HFF-Myc (cell line): ENCODE measurements around the gene RAB1B.
A peak's percentile ranks its signal among the peaks of the same experiment; 100 is the strongest.

Experiments used
- DNase-seq: peaks from one replicate; pipeline ENCODE4 v3.0.0-alpha.2; 2011; ENCODE audit warnings: low read depth; ENCODE audit errors: extremely low read depth
- H3K4me3 ChIP-seq: replicated peaks from 2 replicates; pipeline ENCODE4 v1.5.1; 2011; ENCODE audit warnings: low read depth, mild to moderate bottlenecking, control low read depth, low read length
- TF ChIP-seq, protein P1 (sequence below): IDR thresholded peaks from 2 replicates; pipeline ENCODE4 v1.5.1; 2012; ENCODE audit warnings: mild to moderate bottlenecking, low read depth, low read length, control low read depth; ENCODE audit errors: missing control alignments

RAB1B gene

DNA sequence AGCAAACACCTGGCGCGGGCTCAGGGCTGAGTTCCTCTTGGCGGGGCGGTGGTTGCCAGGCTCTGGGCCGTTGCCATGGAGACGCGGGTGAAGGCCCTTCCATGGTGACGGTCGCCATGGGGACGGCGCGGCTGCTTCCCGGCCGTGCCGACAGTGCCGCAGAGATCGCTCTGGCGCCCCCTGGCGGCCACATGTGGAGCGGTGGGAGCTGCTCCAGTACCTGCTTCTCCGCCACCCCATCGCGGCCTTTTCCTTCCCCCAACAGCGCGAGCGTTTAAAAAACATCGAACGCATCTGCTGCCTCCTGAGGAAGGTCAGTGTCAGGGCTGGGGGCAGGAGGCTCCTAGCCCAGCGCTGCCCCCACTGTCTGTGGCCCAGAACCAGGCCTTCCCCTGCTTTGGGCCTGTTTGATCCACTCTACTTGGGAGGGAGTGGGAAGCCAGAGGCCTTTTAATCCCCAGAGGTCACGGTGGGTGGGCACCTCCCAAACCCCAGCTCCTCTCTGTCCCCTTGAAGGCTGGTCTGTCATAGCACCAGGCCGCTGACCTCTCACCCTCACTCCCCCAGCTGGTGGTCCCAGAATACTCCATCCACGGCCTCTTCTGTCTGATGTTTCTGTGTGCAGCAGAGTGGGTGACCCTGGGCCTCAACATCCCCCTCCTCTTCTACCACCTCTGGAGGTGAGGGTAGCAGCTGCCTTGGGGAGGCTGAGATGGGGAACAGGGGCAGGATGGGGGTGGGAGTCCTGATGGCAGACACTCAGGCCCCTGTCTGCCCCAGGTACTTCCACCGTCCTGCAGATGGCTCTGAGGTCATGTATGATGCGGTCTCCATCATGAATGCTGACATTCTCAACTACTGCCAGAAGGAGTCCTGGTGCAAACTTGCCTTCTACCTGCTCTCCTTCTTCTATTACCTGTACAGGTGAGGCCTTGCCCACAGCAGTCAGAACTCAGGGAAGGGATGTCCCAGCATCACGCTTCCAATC lies 14.3 kb downstream of the RAB1B start:
- TF ChIP-seq, protein P1, sequence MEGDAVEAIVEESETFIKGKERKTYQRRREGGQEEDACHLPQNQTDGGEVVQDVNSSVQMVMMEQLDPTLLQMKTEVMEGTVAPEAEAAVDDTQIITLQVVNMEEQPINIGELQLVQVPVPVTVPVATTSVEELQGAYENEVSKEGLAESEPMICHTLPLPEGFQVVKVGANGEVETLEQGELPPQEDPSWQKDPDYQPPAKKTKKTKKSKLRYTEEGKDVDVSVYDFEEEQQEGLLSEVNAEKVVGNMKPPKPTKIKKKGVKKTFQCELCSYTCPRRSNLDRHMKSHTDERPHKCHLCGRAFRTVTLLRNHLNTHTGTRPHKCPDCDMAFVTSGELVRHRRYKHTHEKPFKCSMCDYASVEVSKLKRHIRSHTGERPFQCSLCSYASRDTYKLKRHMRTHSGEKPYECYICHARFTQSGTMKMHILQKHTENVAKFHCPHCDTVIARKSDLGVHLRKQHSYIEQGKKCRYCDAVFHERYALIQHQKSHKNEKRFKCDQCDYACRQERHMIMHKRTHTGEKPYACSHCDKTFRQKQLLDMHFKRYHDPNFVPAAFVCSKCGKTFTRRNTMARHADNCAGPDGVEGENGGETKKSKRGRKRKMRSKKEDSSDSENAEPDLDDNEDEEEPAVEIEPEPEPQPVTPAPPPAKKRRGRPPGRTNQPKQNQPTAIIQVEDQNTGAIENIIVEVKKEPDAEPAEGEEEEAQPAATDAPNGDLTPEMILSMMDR: peak; percentile 93
- DNase-seq: peak; percentile 86
- no peak overlapping the region for H3K4me3 ChIP-seq

DNA sequence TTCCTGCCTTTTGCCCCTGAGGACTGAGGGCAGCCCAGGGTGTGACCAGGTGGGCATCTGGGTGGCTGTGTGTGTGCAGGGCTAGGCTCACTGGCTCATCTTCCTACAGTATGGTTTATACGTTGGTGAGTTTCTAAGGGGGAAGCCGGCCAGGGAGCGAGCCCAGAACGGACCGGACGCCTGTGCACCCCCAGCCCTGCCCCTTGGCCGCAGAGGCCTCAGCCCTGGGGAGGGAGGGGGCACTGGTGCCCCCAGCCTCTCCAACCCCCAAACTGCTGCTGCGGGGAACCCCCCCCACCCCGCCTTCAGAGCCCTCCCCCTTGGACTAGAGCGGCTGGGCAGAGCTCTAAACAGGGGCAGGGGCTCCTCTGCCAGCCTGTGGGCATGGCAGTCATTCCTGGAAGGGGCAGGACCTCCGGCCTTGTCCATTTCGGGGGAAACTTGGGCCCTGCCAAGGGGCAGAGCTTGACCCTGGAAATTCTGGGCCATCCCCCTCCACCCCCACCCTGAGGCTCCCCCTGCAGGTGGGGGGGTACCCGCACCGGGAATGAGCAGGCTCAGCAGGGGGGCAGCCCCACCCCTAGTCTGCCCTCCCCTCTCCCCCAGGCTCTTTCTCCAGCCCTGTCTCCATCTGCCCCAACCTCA lies 15.1 kb downstream of the RAB1B start:
- H3K4me3 ChIP-seq: no peak overlapping the region
- DNase-seq: no peak
- TF ChIP-seq, protein P1: no peak

DNA sequence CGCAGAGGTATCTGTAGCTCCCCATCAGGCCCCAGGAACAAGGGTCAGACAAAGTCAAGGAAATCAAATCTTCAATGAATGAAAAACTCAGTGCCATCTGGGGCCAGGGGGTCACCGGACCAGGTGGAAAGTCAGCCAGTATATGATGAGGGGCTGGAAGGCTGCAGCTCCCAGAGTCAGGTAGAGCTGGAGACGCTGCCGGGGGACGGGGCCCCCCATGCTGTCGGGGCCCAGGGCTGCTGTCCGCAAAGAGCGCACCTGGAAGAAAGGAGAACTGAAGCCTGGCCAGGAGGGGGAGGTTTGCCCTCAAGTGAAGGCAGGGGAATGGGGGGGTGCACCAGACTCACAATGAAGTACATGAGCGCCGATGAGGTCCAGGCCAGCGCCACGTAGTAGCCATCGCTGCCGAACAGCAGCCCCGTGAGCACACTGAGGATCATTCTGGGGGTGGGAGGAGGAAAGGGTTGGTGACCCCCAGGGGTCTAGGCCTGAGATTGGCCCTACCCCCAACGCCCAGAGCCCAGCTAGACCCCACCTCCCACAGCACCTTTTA lies 16.2 kb downstream of the RAB1B start:
- no peak for DNase-seq
- H3K4me3 ChIP-seq: no peak overlapping the region
- TF ChIP-seq, protein P1: no peak

DNA sequence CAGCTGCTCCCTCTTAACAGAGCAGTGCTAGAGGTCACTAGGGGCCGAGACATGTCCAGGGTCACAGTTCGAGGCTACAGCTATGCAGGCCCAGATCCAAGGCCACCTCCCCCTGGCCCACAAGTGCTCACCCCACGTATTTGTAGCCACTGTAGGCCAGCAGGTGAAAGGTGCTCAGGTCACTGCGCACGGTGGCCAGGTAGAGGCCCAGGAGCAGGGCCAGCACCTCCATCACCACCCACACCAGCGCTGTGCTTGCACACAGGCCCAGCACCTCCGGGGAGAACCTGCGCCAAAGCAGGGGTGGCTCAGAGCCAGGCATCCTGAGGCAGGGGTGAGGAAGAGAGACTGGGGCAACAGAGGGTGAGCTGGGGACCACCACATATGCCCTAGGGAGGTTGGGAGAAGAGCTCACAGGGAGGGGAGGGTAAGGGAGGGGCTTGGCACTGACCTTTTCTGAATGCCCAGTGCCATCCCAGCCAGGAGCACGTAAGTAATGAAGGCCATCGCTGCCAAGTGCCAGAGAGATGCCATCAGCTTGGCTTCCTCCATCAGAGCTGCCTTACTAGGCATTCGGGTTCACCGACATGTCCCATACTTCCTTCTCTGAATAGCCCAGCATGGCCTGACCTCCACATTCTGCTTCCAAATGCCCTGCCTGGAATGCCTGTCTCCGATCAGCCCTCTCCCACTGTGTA lies 17.0 kb downstream of the RAB1B start:
- H3K4me3 ChIP-seq: no peak overlapping the region
- TF ChIP-seq, protein P1: no peak
- DNase-seq: no peak

DNA sequence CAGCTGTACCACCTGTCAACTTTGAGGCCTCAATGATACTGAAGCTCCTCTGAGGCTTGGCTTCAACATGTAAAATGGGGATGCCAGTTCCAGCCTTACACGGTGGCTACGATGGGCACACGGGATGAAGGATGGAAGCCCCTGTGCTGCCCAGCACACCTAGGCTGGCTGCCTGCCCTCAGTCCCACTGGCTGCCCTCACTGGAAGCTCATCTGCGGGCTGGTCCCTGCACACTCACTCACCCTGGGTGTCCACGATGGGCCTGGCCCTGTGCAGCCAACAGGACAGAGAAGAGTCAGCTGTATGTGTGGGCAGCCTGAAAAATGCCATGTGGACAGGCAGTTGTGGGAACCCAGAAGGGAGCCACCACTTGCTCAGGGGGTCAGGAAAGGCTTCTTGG lies 18.3 kb downstream of the RAB1B start:
- DNase-seq: no peak
- TF ChIP-seq, protein P1: no peak
- H3K4me3 ChIP-seq: no peak overlapping the region

DNA sequence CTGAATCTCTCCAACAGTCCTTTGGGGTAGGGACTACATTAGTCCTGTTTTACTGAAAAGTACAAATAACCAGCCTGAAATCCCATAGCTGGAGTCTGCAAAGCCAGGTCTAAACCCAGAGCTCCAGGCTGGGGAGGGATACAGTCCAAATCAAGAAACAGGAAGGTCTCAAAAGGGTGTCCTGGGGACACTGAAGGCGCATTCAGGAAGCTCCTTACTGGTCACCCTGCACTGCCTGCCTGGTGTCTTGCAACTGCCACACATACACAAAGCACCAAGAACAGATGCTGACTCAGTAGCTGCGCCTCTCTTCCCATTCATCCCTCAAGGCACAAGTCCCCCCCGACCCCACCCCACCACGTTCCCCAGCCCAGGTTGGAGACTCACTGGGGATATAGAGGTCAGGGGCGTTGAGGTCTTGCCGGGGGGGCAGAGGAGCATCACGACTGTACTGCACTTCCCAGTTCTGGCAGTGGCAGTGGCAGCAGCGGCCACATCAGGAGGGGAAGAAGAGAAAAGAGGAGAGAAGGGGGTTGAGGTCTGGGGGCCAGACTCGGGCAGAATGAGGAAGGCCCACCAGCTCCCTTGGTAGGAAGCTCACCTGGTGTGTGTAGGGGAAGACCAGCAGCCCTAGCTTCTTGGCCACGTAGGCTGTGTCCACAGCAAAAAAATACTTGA lies 18.9 kb downstream of the RAB1B start:
- no peak for DNase-seq
- peak overlapping the region; percentile 84 for H3K4me3 ChIP-seq
- TF ChIP-seq, protein P1: no peak
